GM19351 (cell line): ENCODE measurements around the gene SCUBE1.

Experiments
- ATAC-seq: cut with Tn5 transposase; IDR thresholded peaks from one replicate; pipeline ENCODE4 v1.9.1; 2021; ENCODE audit warnings: mild to moderate bottlenecking, moderate library complexity; ENCODE audit not compliant: unreplicated experiment

The SCUBE1 gene

DNA sequence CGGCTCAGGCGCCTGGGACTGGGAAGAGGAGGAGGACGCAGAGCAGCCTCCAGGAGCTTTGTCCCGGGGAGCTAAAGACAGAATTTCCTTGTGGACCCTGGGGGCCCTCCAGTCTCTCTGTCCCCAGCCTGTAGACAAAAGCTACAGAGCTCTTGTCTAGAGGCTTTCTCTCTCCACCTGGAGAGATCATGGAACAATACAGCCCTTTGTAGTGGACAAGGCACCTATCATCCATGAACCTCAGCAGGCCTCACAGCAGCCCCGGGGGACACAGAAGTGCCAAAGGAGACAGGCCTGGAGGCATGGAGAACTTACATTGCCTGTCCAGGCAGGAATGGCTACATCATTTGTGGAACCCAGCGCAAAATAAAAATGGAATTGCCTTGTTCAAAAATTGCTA, 100.5 kb downstream of the SCUBE1 start:
- ATAC-seq, result no peak

DNA sequence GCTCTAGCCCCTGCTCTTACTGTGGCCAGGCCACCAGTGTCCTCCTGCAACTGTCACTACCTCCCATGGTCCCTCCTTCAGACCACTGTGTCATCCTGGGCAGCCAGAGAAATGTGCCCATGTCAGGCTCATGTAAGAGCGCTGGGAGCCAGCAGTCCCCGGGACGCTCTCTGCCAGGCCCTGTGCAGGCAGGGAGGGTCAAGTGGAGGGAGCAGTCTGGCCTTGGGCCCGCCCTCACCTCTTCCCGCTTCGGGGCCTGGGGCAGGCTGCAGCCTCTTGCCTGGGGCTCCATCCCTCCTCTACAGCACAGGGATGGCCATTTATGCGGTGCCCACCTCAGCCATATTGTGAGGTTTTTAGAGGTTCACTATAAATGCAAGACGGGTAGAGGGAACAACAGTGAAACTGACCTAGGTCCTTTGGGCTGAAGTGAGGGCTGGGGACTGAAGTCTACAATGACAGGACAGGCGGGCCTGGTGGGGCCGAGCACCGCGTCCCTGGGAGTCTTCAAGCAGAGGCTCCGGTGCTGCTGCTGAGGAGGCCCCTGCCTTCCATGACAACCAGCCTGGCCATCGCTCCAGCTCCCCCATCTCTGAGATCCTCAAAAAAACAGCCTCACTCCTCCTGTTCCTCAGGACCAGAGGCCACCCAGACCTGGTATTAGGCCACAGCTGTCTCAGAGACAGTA, 101.3 kb downstream of the SCUBE1 start:
- ATAC-seq, result no peak

DNA sequence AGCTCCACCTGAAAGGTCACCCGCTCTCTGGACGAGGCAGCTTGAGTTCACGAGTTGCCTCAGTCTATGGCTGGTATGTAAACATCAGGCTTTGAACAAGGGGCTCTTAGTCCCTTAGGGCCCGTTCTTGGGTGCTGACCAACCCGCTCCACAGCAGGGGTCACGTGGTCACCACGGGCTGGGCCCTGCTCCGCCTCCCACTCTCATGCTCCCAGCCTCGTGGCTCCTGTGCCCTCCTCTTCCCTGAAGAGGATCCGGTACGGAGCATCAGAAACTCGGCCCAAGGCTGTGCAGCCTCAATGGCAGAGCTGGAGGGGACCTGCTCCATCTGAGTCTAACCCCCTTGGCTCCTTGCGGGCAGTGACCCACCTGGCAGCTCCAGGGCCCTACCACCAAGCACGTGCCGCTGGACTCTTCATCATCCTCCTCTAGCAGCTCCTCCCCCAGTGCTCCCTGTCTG, 102.0 kb downstream of the SCUBE1 start:
- ATAC-seq, result no peak

DNA sequence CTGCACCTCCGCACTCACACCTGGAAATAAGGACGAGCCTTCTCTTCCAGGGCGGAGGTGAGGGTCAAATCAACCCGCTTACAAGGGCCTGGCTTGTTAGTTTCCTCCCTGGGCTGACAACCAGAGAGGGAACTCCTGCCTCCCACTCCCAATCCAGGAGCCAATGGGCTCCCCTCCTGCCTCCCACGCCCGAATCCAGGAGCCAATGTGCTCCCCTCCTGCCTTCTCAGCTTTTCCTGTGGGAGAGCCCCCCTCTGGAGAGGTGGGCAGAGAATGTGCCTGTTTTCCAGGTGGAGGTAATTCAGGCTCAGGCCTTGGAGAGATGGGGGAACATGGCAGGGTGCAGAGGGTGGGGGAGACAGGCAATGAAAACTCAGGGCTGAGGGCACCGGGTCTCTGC, 102.6 kb downstream of the SCUBE1 start:
- ATAC-seq, result no peak

DNA sequence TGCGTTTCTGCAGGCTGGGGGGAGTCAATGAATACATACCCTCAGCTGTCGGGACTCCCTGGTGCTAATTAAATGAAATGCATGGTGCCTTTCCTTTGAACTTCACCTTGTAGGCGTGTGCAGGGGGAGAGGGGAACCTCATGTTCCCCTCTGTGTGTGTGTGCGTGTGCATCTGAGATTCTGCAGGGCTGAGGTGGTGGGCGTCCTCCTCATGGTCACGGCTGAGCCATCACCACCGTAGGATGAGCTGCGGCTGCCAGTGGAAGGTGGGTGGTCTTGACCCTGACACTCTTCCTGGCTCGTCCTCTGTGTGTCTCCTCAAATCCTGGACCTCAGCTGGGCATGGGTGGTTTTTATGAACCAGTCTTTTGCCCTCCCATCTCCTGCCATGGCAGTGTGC, 103.2 kb downstream of the SCUBE1 start:
- ATAC-seq, result no peak

DNA sequence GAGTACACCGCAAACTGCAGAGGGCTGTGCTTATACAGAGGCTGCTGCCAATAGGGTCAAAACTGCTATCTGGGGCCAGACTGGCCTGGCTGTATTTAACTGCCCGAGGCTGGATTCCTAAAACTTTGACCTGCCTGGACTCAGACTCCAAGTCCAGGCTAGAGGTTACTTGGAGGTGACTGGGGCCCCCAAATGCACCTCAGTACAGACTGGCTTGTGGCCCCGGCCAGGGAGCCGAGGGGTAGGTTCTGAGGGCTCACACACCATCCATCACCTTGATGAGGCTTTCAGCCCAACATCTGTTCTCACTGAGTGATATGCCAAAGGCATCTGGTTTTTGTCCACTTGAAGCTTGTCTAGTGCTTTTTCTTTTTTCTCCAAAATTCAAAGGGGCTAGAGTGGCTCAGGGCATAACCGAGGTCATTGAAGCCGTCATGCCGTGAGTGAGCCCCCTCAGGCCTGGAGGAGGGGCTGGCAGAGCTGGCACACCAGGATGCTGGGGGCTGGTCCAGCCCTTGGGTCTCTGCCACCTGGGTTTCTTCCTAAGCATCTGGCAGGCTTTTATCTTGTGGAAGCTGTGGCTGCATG, 103.9 kb downstream of the SCUBE1 start:
- no peak for ATAC-seq

DNA sequence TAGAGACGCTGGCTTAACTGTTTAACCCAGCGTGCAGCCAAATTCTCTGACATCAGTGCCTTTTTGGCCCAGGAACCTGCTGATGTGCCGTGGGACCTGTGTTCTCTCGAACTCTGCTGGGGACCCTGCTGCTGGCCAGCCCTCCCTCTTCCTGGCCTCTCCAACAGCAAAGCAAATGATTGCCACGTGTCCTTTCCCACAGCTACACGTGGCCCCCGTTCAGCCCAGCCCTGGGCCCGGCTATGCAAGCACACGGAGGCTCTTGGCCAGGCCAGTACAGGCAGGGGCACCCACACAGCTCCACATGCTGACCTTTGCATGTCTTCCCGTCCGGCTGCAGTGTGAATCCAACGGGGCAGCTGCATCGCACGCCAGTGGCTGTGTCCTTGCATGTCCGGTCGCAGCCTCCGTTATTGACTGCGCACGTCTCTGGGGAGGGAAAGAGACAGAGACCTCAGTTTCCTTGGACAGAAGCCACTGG, 104.6 kb downstream of the SCUBE1 start:
- no peak for ATAC-seq

DNA sequence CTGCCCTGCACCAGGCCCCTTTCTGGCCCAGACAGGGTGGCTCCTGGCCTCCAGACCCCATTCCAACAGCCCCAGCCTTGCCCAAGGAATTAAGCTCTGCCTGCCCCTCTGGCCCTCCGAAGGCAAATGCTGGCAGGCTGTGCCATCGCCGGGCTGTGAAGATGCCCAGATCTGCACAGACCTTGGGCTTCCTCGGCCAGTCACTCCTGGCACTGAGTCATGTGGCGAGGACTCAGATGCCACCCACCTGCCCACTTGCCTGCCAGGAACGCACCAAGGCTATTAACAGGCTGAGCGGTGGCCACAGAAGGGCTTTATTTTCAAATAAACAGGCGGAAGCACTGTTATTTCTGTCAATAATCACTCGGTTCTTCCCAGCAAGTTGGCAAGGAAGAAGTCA, 105.9 kb downstream of the SCUBE1 start:
- no peak for ATAC-seq

DNA sequence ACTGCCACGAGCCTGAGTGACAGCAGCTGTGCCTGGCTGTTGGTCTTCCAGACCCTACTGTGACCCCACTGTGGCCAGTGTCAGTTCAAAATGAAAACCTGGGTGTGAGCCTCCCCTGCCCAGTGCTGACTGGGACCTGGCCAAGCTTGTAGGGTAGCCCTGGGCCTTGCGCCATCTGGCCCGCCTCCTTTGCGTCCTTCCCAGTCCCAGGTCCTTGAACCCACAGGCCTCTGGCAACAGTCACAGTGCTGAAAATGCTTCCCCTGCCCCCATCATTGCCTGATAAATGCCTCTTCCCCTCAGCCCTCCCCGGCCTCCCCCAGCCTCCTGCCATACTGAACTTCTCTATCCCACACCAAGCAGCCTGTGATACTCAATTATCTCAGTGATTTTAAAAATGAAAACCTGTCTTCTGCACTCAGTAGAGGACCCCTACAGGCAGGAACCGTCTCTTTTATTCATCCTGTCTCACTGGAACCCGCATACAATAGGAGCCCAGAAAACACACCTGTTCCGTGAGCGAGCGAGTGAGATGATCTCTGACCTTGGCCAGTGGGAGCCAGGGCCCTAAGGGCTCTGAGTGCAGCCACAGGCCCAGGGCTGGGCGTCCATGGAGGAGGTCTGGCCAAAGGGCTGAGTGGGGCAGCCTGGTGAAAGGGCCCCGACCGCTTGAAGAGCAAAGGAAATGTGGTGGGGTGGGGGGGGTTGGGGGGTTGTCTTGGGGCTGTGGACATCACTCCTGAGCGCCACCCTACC, 106.6 kb downstream of the SCUBE1 start:
- no peak for ATAC-seq

DNA sequence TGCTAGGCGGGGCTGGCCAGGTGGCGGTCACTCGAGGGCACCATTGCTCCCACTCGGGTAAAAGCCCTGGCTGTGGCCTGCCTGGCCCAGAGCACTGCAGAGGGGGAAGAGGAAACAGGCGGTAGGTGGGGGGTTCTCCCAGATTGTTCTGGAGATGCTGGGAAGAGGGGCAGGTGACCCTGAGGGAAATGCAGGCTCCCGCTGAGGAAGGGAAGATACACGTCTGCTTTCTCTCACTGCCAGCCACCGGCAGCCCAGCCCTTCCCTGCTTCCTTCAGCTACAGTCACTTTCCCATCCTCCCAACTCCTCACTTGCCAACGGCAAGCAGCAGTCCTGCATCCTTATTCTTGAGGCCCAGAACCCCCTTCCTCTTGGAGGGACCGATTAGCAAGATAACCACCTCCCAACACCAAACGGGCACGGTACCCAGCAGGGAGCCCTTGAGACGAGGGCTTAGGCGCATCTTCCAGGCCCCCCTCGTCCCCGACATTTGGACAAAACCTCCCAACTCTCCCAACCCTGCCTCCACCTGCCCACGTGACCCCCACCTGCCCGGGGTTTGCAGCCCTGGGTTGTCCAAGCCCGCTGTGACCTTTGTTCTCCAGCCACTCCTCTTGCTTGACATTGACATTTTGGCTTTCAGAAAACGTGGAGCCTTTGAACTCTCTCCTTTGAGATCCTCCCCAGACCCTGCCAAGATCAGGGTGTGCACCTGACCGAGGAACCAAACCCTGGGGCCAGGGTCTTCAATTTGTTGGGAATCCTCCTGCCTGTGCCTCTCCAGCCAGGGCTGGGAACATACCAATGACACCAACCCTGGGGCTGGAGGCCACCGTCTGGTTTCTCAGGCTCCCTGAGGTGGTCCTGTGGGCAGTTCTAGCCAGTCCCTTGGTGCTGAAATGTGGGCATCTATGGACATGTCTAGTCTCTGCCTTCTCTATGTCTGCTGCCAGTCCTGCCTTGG, 107.4 kb downstream of the SCUBE1 start:
- ATAC-seq, result no peak

DNA sequence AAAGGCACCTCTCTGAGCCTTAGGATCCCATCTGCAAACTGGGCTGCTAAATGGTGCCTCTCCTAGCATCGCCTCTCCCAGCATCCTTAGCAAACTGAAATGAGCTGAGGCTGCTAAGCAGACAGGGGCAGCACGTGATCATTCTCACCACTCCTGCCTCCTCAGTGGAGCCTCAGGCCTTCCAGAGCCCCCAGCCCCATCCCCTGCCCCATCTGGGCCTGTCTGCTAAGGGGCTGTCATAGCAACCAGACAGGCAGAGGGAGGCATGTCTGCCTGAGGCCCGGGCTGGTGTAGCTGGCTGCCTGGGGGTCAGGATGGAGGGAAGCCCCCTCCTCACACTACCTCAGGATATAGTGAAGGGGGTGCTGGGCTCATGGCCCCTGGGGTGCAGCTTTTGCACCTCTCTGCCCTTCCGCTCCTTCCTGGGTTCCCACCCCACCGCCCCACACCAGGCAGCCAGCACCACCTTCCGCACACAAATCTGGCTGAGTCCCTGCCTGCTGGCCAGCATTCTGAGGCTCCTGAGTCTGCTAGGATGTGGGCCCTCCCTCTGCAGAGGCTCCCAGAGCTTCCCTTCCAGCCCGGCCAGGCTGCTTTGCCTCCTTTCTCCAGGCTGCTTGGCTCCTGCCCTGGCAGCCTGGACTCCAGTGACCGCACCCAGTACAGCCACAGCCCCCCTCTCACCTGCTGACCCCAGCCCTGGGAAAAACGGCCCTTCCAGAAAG, 108.7 kb downstream of the SCUBE1 start:
- ATAC-seq, result no peak

DNA sequence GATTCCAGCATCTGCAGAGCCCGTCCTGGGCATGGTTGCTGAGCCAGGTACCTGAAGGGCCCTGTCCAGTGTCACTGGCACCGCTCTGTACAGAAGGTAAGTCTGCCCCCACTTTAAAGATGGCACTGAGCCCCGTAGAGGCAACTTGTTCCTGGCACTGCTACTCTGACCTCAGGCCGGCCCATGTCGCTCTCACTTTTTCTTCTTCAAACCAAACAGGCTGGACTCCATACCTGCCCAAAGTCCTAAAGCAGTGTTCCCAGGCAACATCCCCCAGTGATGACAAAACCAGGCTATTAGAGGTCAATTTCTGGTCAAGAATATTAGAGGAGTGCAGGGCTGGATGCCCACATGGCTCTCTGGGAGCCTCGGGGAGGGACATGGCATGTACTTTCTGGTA, 109.6 kb downstream of the SCUBE1 start:
- ATAC-seq, result no peak

DNA sequence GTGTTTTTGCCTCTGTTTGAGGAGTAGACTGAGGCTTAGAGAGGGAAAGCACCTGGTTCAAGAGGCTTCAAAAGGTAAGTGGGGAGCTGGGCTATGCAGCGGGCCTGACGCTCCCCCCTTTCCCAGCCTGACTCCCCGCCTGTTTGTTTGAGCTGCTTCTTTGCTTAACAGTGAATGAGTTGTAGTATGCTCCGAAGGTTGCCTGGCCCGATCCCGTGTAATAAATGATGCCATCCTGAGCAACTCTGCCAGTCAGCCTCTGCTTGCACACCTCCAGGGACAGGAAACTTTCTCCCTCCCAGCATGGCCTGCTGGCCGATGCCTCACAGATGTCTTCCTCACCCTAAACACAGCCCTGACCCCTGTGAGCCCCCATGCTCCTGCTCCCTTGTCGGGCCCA, 110.7 kb downstream of the SCUBE1 start:
- no peak for ATAC-seq

DNA sequence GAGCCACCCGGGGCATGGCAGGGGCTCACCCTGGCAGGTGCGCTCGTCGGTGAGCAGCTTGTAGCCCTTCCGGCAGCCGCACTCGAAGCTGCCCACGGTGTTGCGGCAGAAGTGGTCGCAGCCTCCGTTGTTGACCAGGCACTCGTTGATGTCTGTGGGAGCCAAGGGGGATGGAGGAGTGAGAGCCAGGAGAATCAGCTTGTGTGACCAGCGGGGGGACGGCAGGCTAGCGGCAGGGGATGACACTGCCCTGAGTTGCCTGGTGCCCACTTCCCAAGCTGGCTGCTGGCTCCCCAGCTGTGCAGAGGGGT, 111.5 kb downstream of the SCUBE1 start:
- no peak for ATAC-seq

DNA sequence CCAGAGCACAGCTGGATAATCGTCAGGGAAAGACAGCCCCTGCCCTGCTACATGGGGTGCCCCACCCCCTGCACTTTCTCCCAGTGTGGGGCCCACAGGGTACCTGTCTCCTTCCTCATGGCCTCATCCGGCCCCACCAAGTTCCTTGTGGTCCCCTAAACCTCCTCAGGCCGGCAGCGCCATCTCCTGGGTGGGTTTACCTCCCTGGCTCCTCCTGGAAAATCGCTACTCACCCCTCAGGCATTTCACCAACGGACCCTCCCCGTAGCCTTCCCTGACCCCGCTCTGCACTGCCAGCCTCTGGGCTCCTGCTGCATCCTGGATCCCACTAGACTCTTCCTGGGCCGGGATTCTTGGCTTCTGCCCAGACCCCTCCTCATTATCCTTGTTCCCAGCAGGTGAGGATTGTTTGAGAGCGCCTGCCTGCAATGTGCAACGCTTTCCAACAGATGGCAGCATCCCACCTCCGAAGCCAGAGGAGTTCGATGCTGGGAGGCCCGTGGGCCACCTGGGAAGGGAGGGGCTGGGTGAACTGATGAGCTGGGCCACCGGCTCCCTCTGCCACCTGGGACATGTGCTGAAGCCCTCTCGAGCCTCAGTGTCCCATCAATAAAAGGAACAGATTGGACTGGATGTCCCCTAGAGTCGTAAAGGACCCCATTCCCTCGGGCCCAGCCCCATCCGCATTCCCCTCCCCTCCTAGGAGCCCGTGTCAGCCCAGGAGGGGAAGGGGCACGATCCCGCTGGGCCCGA, 112.0 kb downstream of the SCUBE1 start:
- ATAC-seq, result no peak

DNA sequence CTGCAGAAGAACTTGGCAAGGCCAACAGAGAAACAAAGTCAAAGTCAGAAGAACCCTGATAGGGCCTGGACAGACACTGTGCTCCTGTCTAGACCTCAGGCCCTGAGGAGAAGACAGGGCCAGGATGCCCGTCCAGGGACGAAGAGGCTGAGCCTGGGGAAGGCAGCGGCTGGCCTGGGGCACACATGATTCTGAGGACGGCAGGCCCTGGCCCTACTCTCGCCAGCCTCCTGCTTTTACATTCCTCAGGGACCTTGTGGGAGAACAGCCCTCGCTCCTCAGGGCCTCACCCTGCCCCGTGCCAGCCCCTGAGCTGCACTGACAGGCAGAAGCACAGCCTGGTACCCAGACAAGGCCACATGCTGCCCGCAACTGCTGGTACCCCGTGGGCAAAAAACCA, 112.6 kb downstream of the SCUBE1 start:
- ATAC-seq, result no peak

DNA sequence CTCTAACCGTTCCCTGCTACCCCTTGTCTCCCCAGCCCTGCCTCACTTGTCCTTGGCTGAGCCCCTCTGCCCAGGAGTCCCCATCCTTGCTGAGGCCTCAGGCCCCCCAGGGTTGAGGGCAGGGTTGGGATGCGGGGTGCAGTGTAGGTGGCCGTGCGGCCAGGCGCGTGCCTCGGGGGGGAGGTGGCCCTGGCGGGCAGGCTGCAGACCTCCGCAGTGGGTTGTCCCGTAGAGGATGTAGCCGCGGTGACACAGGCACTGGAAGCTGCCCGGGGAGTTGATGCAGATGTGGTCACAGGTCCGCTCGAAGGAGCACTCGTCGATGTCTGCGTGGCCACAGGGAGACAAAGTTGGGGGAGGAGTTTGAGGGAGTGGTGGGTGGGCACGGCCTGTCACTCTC, 114.3 kb downstream of the SCUBE1 start:
- no peak for ATAC-seq

DNA sequence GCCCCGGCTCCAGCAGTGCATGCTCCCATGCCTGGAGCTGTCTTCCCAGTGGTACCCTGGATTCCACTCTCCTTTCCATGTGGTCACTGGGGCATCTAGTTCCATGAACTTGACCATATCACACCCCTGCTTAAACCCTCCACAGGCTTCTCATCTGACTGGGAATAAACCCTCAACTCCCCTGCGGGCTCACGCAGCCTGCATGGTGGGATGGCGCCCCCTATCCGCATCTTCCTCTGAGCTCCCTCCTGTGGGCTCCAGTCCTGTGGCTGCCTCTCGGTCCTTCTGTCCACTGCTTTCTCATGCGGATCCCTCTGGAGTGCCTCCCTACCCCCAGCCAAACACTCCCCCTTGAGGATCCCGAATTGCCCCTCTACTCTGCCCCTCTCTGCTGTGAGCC, 114.8 kb downstream of the SCUBE1 start:
- ATAC-seq, result no peak

DNA sequence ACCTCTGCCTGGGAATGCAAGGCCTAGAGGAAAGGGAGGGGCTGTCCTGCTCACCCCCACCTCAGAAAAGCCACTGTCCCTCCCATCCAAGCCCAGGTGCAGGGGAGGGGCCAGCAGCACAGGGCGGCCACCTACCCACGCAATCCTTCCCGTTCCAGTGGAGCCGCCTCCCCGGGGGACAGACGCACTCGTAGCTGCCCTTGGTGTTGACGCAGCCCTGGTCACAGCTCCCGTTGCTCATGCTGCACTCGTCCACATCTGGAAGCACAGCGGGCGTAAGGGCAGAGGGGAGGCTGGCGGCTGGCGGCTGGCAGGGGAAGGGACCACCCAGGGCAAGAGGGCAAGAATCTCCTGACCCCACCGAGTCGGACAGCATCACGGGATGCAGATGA, 115.9 kb downstream of the SCUBE1 start:
- ATAC-seq, result no peak
